ENCODE results near the gene MED17.

The MED17 gene

GRCh38 chr11:93829598-93829997 is 45.5 kb downstream of the MED17 start (continued):
- no peak for TF ChIP-seq TSHZ2 (CRISPR knock-in tag; IDR thresholded peaks at IDR 0.05)

GRCh38 chr11:93831343-93832127 is 47.5 kb downstream of the MED17 start:
- ATAC-seq = no peak
- no peak for TF ChIP-seq OSR1 (CRISPR knock-in tag; IDR thresholded peaks at IDR 0.05)
- TF ChIP-seq GLIS3 (CRISPR knock-in tag; IDR thresholded peaks at IDR 0.05) = no peak
- no peak for TF ChIP-seq TOX (CRISPR knock-in tag; IDR thresholded peaks at IDR 0.05; ENCODE audit: borderline replicate concordance)
- no peak for TF ChIP-seq ARNTL (CRISPR knock-in tag; IDR thresholded peaks at IDR 0.05; ENCODE audit: borderline replicate concordance, low read depth)
- TF ChIP-seq CSDC2 (CRISPR knock-in tag; IDR thresholded peaks at IDR 0.05) = no peak
- TF ChIP-seq BACH2 (CRISPR knock-in tag; IDR thresholded peaks at IDR 0.05; ENCODE audit: borderline replicate concordance) = no peak
- TF ChIP-seq, protein P1, sequence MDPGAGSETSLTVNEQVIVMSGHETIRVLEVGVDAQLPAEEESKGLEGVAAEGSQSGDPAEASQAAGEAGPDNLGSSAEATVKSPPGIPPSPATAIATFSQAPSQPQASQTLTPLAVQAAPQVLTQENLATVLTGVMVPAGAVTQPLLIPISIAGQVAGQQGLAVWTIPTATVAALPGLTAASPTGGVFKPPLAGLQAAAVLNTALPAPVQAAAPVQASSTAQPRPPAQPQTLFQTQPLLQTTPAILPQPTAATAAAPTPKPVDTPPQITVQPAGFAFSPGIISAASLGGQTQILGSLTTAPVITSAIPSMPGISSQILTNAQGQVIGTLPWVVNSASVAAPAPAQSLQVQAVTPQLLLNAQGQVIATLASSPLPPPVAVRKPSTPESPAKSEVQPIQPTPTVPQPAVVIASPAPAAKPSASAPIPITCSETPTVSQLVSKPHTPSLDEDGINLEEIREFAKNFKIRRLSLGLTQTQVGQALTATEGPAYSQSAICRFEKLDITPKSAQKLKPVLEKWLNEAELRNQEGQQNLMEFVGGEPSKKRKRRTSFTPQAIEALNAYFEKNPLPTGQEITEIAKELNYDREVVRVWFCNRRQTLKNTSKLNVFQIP (CRISPR knock-in tag; IDR thresholded peaks at IDR 0.05; ENCODE audit: borderline replicate concordance, low read depth) = no peak
- no peak for TF ChIP-seq ZFP3 (CRISPR knock-in tag; IDR thresholded peaks at IDR 0.05)
- TF ChIP-seq TSHZ2 (CRISPR knock-in tag; IDR thresholded peaks at IDR 0.05) = no peak
- TF ChIP-seq CSRNP3 (CRISPR knock-in tag; IDR thresholded peaks at IDR 0.05) = no peak
- TF ChIP-seq ZNF565 (CRISPR knock-in tag; conservative IDR thresholded peaks at IDR 0.05; ENCODE audit: low read depth) = no peak

DNA sequence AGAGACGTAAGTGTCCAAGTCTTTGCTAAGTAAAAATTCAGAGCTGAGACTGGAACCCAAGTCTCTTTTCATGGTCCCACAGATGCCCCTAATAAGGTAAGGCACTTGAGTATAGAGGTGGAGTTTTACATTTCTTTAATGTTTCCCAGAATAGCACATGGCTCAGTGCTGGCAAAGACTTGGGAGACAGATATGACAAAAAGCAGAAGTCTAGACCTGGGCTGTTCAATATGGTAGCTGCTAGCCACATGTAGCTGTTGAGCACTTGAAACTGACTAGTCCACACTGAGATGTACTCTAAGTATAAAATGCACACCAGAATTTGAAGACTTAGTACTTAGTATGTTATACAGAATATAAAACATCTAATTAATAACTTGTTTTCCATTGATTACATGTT is 48.7 kb downstream of the MED17 start:
- TF ChIP-seq OSR1 (CRISPR knock-in tag; IDR thresholded peaks at IDR 0.05) = no peak
- no peak for TF ChIP-seq GLIS3 (CRISPR knock-in tag; IDR thresholded peaks at IDR 0.05)
- TF ChIP-seq CSRNP3 (CRISPR knock-in tag; IDR thresholded peaks at IDR 0.05) = no peak
- no peak for TF ChIP-seq CSDC2 (CRISPR knock-in tag; IDR thresholded peaks at IDR 0.05)
- TF ChIP-seq ZFP30 (CRISPR knock-in tag; IDR thresholded peaks at IDR 0.05) = no peak
- no peak for TF ChIP-seq ZNF8 (CRISPR knock-in tag; IDR thresholded peaks at IDR 0.05)
- no peak for TF ChIP-seq BACH2 (CRISPR knock-in tag; IDR thresholded peaks at IDR 0.05; ENCODE audit: borderline replicate concordance)
- TF ChIP-seq, protein P2, sequence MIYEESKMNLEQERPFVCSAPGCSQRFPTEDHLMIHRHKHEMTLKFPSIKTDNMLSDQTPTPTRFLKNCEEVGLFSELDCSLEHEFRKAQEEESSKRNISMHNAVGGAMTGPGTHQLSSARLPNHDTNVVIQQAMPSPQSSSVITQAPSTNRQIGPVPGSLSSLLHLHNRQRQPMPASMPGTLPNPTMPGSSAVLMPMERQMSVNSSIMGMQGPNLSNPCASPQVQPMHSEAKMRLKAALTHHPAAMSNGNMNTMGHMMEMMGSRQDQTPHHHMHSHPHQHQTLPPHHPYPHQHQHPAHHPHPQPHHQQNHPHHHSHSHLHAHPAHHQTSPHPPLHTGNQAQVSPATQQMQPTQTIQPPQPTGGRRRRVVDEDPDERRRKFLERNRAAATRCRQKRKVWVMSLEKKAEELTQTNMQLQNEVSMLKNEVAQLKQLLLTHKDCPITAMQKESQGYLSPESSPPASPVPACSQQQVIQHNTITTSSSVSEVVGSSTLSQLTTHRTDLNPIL (CRISPR knock-in tag; IDR thresholded peaks at IDR 0.05; ENCODE audit: low read depth) = no peak
- ATAC-seq = no peak

All from SK-N-SH treated with all-trans-retinoic acid at 6 μM for 48 hours (cell line).